Lower leg skin (tissue), 4 donors: ENCODE measurements around the gene CCR7. TPM values are rescaled to one million over a fixed set of nuclear protein-coding genes. Genes with fewer than 3 reads are reported as not detected.

Experiments
- DNase-seq, 2 donors: peaks; one replicate each; pipeline ENCODE4 v3.0.0-alpha.2; 2019; ENCODE audit warnings: low spot score in 2 of 2
- H3K4me3 ChIP-seq: fragments of 200-600 bp; sonication (generic); 2 replicates; pipeline ENCODE4 v1.5.1; 2017; ENCODE audit warnings: mild to moderate bottlenecking, low read depth; ENCODE audit not compliant: poor library complexity, severe bottlenecking
- POLR2A ChIP-seq, 2 donors: fragments of 450-650 bp; IDR thresholded peaks; one replicate each; pipeline ENCODE4 v1.6.1; 2016 to 2017; ENCODE audit warnings: antibody characterized with exemption in 2 of 2, mild to moderate bottlenecking in 1 of 2, moderate library complexity in 1 of 2
- WGBS, 2 donors: methylation state at CpG; one replicate each; pipeline ENCODE4 v1.1.5; 2018; 5-methylcytosine and 5-hydroxymethylcytosine counted together
- intact Hi-C: fragments of 100-400 bp; cut with DNase I; formaldehyde crosslinking; loops from one replicate; pipeline ENCODE4 v1.15.0; 2023; ENCODE audit warnings: low total_unique reads
- total RNA-seq, 4 donors: library from RNA; depleted of rRNA; stranded (reverse); fragments of >200 nt; gene quantifications; one replicate each; pipeline ENCODE4 v1.1.0, GENCODE V29; 2016
- TF ChIP-seq, protein P1 (sequence below), 3 donors: fragments of 450-650 bp; IDR thresholded peaks; one replicate each; pipeline ENCODE4 v1.5.1; 2016; ENCODE audit warnings: antibody characterized with exemption in 3 of 3, mild to moderate bottlenecking in 3 of 3, moderate library complexity in 2 of 3

The CCR7 gene, protein sequence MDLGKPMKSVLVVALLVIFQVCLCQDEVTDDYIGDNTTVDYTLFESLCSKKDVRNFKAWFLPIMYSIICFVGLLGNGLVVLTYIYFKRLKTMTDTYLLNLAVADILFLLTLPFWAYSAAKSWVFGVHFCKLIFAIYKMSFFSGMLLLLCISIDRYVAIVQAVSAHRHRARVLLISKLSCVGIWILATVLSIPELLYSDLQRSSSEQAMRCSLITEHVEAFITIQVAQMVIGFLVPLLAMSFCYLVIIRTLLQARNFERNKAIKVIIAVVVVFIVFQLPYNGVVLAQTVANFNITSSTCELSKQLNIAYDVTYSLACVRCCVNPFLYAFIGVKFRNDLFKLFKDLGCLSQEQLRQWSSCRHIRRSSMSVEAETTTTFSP
- total RNA-seq, result 1 to 10 TPM in 1 of 4 donors, under 1 TPM in 1, not detected in 2; 0.21 to 1.2 TPM

DNA sequence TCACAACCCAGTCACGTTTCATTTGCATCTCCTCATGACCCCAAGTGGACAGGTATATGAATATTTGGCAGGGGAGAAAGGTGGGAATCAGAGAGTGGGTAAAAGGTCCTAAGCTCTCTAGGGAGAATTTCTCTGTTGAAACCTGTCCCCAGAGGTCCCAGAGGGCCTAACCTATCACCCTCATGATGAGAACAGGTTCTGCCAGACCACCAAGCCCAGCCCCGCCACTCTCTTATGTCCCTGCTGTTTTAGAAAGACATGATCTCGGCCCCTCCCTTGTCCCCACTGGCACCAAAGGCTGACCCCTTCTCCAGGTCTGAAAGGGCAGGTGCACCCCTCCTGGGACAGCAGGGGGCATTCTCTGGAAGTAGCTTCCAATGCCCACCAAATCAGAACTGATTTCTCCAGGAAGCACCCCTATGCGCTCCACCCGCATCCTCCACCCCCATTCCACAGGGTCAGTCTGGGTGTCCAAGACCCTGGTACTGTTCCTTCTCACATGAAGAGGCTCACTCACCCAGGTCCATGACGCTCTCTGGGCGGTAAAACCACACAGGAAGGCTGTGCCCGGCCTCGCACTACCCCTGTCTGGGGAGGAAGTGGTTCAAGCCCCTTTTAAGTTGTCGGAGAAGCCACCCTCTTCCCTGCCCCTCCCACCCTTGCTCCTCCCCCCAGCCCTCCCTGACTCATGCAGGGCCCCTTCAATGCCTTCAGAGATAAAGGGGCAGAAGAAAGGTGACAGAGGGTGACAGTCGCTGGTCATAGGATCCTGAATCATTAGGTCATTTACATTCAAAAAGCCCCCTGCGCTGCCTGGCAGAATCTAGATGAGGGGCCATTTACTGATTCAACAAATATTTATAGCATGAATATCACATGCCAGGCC, at the start of gene CCR7:
TSS of gene CCR7 (minus strand) at position 590 of the 886 bp plus-strand sequence. CDS start at position 527, 63 bp downstream.
- TF ChIP-seq, protein P1, sequence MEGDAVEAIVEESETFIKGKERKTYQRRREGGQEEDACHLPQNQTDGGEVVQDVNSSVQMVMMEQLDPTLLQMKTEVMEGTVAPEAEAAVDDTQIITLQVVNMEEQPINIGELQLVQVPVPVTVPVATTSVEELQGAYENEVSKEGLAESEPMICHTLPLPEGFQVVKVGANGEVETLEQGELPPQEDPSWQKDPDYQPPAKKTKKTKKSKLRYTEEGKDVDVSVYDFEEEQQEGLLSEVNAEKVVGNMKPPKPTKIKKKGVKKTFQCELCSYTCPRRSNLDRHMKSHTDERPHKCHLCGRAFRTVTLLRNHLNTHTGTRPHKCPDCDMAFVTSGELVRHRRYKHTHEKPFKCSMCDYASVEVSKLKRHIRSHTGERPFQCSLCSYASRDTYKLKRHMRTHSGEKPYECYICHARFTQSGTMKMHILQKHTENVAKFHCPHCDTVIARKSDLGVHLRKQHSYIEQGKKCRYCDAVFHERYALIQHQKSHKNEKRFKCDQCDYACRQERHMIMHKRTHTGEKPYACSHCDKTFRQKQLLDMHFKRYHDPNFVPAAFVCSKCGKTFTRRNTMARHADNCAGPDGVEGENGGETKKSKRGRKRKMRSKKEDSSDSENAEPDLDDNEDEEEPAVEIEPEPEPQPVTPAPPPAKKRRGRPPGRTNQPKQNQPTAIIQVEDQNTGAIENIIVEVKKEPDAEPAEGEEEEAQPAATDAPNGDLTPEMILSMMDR (IDR thresholded peaks at IDR 0.05), result no peak
- TF ChIP-seq POLR2A (IDR thresholded peaks at IDR 0.05), result no peak
- H3K4me3 ChIP-seq, result no peak within 1 kb of the TSS
- WGBS, 2 donors, result 64 to 79% methylated on average over 12 of the region's 12 CpGs
- peak in 1 of 2 donors; percentile 71 for DNase-seq
- intact Hi-C loops, result no loop called here

DNA sequence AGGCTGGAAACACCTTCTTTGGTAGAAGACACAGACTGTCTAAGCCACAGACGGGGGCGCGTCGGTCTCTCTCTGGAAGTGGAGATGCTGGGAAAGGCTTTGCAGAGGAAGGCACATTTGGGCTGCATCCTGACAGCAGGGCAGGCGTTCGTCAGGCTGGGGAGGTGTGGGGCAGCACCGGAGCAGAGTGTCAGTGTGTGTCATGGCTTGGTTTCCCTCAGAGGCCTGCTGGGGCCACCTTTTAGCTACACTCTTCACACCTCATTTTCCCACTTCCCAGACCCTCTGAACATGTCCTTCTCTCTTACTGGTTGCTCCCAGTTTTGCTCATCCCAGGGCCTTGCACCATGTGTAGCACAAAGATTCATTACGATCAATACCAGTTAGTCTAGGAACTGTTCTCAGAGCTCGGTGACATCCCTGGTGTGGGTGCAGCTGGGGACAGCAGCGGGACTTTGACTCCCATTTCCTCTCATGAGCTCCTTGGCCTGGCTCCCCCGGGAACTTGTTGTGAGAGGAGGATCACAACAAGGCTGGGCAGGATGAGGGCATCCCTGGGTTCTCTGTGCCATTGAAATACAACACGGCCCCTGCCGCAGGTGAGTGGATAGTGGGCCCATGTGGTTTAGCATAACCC, 49.3 kb upstream of the CCR7 start:
- H3K4me3 ChIP-seq, result no peak overlapping the region
- no peak for DNase-seq
- WGBS, 2 donors, result 82 to 84% methylated on average over 13 of the region's 13 CpGs
- TF ChIP-seq POLR2A (IDR thresholded peaks at IDR 0.05), result no peak
- TF ChIP-seq, protein P1 (IDR thresholded peaks at IDR 0.05), result no peak
- intact Hi-C loops, result loop anchor here (10.0 kb wide), 1 partner anchor 170 kb away; the partner anchor contains the start of gene KRT27

DNA sequence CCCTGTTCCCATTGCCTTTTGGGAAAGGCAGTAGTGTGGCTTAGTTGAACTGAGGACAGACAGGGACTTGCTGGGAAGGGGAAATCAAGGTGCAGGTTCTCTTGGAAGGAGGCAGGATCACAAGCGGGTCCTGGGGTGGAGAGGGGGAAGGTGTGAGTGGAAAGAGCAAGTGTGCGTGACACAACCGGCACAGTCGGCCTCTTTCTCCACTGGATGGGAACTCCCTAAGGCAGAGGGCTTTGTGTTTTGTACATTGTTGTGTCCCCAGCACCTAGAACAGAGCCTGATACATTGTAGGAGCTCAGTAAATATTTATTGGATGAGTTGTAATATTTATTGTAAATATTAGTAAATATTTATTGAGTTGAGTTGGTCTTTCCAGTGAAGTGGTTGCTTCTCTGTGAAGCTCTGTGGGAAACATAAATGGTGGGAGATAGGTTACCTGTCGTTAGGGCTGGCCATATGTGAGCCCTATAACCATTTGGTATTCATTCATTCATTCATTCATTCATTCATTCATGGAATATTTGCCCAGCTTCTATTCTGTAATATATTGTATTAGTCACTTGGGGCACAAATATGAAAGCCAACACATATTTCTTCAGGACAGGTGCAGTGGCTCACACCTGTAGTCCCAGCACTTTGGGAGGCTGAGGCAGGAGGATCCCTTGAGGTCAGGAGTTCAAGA, 48.3 kb upstream of the CCR7 start:
- no peak for DNase-seq
- TF ChIP-seq POLR2A (IDR thresholded peaks at IDR 0.05), result no peak
- TF ChIP-seq, protein P1 (IDR thresholded peaks at IDR 0.05), result no peak
- no peak overlapping the region for H3K4me3 ChIP-seq
- intact Hi-C loops, result loop anchor here (10.0 kb wide), 1 partner anchor 171 kb away; the partner anchor contains the start of gene KRT27
- 88 to 91% methylated on average over 5 of the region's 5 CpGs for WGBS, 2 donors

DNA sequence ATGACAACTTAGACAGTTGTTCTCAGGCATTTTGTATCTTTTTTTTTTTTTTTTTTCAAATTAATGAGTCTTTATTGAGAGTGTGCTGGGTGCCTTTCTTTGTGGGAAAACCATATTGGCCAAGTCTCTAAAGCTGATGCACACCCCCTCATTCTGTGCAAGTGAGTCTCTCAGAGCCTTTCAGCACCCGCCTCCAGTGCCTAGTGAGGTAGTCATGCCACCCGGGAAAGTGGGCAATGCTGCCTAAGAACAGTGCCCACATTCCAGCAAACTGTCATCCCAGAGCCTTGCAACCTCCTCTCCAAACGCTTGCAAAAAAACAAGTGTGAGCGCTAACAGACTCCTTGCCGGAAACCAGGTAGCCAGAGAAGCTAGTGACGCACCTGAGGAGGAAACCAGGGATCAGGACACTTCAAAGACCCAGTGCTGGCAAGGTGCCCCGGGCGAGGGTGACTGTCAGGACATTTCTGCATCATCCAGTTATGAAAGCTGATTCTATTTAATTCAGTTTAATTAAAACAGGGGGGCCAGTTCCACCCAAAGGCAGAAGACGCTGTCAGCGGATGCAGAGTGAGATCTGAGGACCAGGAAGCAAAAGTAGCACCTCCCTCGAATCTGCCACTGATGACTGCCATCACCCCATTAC, 47.5 kb upstream of the CCR7 start:
- intact Hi-C loops, result loop anchor here (10.0 kb wide), 1 partner anchor 172 kb away; the partner anchor contains the start of gene KRT27

More for the DNA sequence above, 47.5 kb upstream of the CCR7 start:
- TF ChIP-seq, protein P1 (IDR thresholded peaks at IDR 0.05), result no peak
- TF ChIP-seq POLR2A (IDR thresholded peaks at IDR 0.05), result no peak
- WGBS, 2 donors, result 65% methylated on average over 11 of the region's 11 CpGs
- DNase-seq, result no peak
- H3K4me3 ChIP-seq, result no peak overlapping the region
